Neural cell (in vitro differentiated cells): ENCODE results near the gene TRPM1. TPM values are rescaled to one million over a fixed set of nuclear protein-coding genes. Genes with fewer than 3 reads are reported as not detected.

Experiments used
- H2AFZ ChIP-seq: fragments of 200-600, 300-800 bp; sonication (generic), shearing (Covaris generic); 2 replicates; pipeline ENCODE4 v1.6.0; 2014; ENCODE audit warnings: low read depth, mild to moderate bottlenecking, antibody characterized with exemption, low read length, moderate library complexity
- H3F3A ChIP-seq: fragments of 200-600 bp; shearing (Covaris generic); 2 replicates; pipeline ENCODE4 v1.6.1; 2016; ENCODE audit warnings: mild to moderate bottlenecking, moderate library complexity, mixed read lengths, antibody characterized with exemption, low read length; ENCODE audit not compliant: insufficient read depth, poor library complexity, severe bottlenecking
- H3K27ac ChIP-seq: fragments of 200-600, 300-800 bp; sonication (generic), shearing (Covaris generic); 2 replicates; pipeline ENCODE4 v1.5.1; 2014; ENCODE audit warnings: mild to moderate bottlenecking, low read length, moderate library complexity
- H3K27me3 ChIP-seq: fragments of 300-800, 200-600 bp; sonication (generic), shearing (Covaris generic); 2 replicates; pipeline ENCODE4 v1.6.0; 2014; ENCODE audit warnings: mild to moderate bottlenecking, low read depth, low read length, moderate library complexity; ENCODE audit not compliant: insufficient read depth
- H3K36me3 ChIP-seq: fragments of 300-800, 200-600 bp; sonication (generic), shearing (Covaris generic); 2 replicates; pipeline ENCODE4 v1.5.1; 2014; ENCODE audit warnings: mild to moderate bottlenecking, antibody characterized with exemption, low read length, moderate library complexity; ENCODE audit not compliant: insufficient read depth
- H3K4me2 ChIP-seq: fragments of 300-800, 200-600 bp; sonication (generic), shearing (Covaris generic); 2 replicates; pipeline ENCODE4 v1.6.0; 2014; ENCODE audit warnings: mild to moderate bottlenecking, low read length
- H3K4me3 ChIP-seq: fragments of 300-800, 200-600 bp; sonication (generic), shearing (Covaris generic); 2 replicates; pipeline ENCODE4 v1.5.1; 2014; ENCODE audit warnings: mild to moderate bottlenecking, low read length, moderate library complexity
- H3K79me2 ChIP-seq: fragments of 200-600 bp; shearing (Covaris generic); replicated peaks from 2 replicates; pipeline ENCODE4 v1.6.0; 2014; ENCODE audit warnings: mild to moderate bottlenecking, low read length, moderate library complexity; ENCODE audit not compliant: insufficient read depth
- H3K9ac ChIP-seq: fragments of 300-800, 200-600 bp; sonication (generic), shearing (Covaris generic); 2 replicates; pipeline ENCODE4 v1.6.1; 2016; ENCODE audit warnings: mild to moderate bottlenecking, low read length, mixed read lengths
- H3K9me2 ChIP-seq: fragments of 200-600 bp; shearing (Covaris generic); 2 replicates; pipeline ENCODE4 v1.6.1; 2016; ENCODE audit warnings: mild to moderate bottlenecking, low read length, mixed read lengths; ENCODE audit not compliant: insufficient read depth
- H3K9me3 ChIP-seq: fragments of 200-600, 300-800 bp; sonication (generic), shearing (Covaris generic); 2 replicates; pipeline ENCODE4 v1.6.1; 2016; ENCODE audit warnings: mild to moderate bottlenecking, mixed run types, low read length, moderate library complexity, mixed read lengths
- H4K20me1 ChIP-seq: fragments of 200-600 bp; shearing (Covaris generic); 2 replicates; pipeline ENCODE4 v1.6.1; 2016; ENCODE audit warnings: mild to moderate bottlenecking, mixed run types; ENCODE audit not compliant: insufficient read depth
- EP300 ChIP-seq: fragments of 450-650 bp; conservative IDR thresholded peaks from 2 replicates; pipeline ENCODE4 v1.6.1; 2014; ENCODE audit warnings: antibody characterized with exemption, mild to moderate bottlenecking, moderate library complexity; ENCODE audit not compliant: poor library complexity, severe bottlenecking
- EZH2 ChIP-seq: fragments of 200-600, 300-800 bp; shearing (Covaris generic), sonication (generic); IDR thresholded peaks from 2 replicates; pipeline ENCODE4 v1.6.1; 2014; ENCODE audit warnings: antibody characterized with exemption, low read length, borderline replicate concordance, mild to moderate bottlenecking; ENCODE audit not compliant: insufficient read depth, poor library complexity, severe bottlenecking
- MXI1 ChIP-seq: fragments of 450-650 bp; conservative IDR thresholded peaks from 2 replicates; pipeline ENCODE4 v1.6.1; 2014; ENCODE audit warnings: antibody characterized with exemption, mild to moderate bottlenecking; ENCODE audit not compliant: poor library complexity, severe bottlenecking
- POLR2AphosphoS5 ChIP-seq: IDR thresholded peaks from 2 replicates; pipeline ENCODE4 v1.6.1; 2012
- RAD21 ChIP-seq: fragments of 450-650 bp; conservative IDR thresholded peaks from 2 replicates; pipeline ENCODE4 v1.6.1; 2014; ENCODE audit warnings: antibody characterized with exemption, mild to moderate bottlenecking, moderate library complexity
- REST ChIP-seq: IDR thresholded peaks from 2 replicates; pipeline ENCODE4 v1.6.1; 2012; ENCODE audit warnings: borderline replicate concordance
- SMC3 ChIP-seq: fragments of 450-650 bp; conservative IDR thresholded peaks from 2 replicates; pipeline ENCODE4 v1.6.1; 2014; ENCODE audit warnings: antibody characterized with exemption, mild to moderate bottlenecking, moderate library complexity; ENCODE audit not compliant: poor library complexity
- TAF1 ChIP-seq: IDR thresholded peaks from 2 replicates; pipeline ENCODE4 v1.6.1; 2012; ENCODE audit warnings: low read depth
- polyA plus RNA-seq: library from polyadenylated mRNA; depleted of rRNA; stranded (reverse); fragments of >200 nt; gene quantifications from 2 replicates; pipeline ENCODE4 v1.2.3, GENCODE V29; 2014
- TF ChIP-seq, protein P1 (sequence below): fragments of 450-650 bp; IDR thresholded peaks from 2 replicates; pipeline ENCODE4 v1.5.1; 2014; ENCODE audit warnings: antibody characterized with exemption, mild to moderate bottlenecking, moderate library complexity; ENCODE audit not compliant: poor library complexity, severe bottlenecking

The TRPM1 gene
- polyA plus RNA-seq, 1 donor from 2014 or later, result not detected

GRCh38 chr15:31083370-31083780 is 18.1 kb downstream of the TRPM1 start:
- no peak overlapping the region for H3K9ac ChIP-seq
- H2AFZ ChIP-seq, result no peak overlapping the region
- no peaks in the 10 kb centered on the region for H3K27me3 ChIP-seq
- H3F3A ChIP-seq, result no peaks in the 10 kb centered on the region
- no peaks in the 10 kb centered on the region for H3K36me3 ChIP-seq
- H4K20me1 ChIP-seq, result no peaks in the 10 kb centered on the region
- H3K79me2 ChIP-seq, result no peaks in the 10 kb centered on the region
- TF ChIP-seq RAD21 (no peak), EZH2 (no peak), EP300 (no peak), SMC3 (no peak), POLR2AphosphoS5 (no peak), MXI1 (no peak)
- TF ChIP-seq, protein P1, sequence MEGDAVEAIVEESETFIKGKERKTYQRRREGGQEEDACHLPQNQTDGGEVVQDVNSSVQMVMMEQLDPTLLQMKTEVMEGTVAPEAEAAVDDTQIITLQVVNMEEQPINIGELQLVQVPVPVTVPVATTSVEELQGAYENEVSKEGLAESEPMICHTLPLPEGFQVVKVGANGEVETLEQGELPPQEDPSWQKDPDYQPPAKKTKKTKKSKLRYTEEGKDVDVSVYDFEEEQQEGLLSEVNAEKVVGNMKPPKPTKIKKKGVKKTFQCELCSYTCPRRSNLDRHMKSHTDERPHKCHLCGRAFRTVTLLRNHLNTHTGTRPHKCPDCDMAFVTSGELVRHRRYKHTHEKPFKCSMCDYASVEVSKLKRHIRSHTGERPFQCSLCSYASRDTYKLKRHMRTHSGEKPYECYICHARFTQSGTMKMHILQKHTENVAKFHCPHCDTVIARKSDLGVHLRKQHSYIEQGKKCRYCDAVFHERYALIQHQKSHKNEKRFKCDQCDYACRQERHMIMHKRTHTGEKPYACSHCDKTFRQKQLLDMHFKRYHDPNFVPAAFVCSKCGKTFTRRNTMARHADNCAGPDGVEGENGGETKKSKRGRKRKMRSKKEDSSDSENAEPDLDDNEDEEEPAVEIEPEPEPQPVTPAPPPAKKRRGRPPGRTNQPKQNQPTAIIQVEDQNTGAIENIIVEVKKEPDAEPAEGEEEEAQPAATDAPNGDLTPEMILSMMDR, result no peak
- no peak overlapping the region for H3K4me3 ChIP-seq
- no peaks in the 10 kb centered on the region for H3K9me2 ChIP-seq
- H3K4me2 ChIP-seq, result no peak overlapping the region
- no peaks in the 10 kb centered on the region for H3K9me3 ChIP-seq
- H3K27ac ChIP-seq, result no peak overlapping the region

DNA sequence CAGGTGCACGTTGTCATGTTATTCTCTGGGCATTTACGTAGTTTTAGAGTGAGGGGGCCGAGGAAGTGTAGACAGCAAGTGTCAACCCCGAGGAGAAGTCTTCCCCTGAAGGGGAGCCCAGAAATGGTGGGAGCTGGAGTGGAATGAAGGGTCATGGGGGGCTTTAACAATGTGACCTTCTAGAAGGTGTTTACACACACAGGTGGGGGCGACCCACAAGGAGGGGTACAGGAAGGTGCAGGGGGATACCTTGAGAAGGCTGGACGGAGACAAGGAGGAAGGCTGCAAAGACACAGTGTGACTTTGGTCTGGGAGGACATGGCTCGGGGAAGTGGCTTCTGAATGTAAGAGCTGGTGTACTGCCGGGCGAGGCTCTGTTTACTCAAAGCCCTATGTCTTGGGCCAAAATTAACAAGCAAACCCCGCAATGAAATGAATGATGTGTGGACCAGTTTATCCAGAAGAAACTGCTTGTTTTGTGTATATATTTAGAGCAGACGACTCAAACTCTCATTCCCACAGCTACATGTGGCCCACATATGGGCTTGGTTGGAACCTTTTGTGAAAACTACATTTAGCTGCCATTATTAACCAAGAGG is 18.7 kb downstream of the TRPM1 start:
- Histone ChIP-seq H3K4me2 (no peak overlapping the region), H3K27me3 (no peaks in the 10 kb centered on the region)

More for the DNA sequence above, 18.7 kb downstream of the TRPM1 start:
- Histone ChIP-seq H3K9ac (no peak overlapping the region), H3K27ac (no peak overlapping the region), H2AFZ (no peak overlapping the region), H4K20me1 (no peaks in the 10 kb centered on the region), H3K9me3 (no peaks in the 10 kb centered on the region), H3K4me3 (no peak overlapping the region), H3K36me3 (no peaks in the 10 kb centered on the region), H3K79me2 (no peaks in the 10 kb centered on the region), H3K9me2 (no peaks in the 10 kb centered on the region), H3F3A (no peaks in the 10 kb centered on the region)
- TF ChIP-seq RAD21 (no peak), EP300 (no peak), POLR2AphosphoS5 (no peak), TAF1 (no peak), REST (no peak), MXI1 (no peak), EZH2 (no peak), SMC3 (no peak)
- TF ChIP-seq, protein P1, result no peak
